Endometrium (tissue), 2 donors: ENCODE results near the gene ARL10.
"Not testable (repeated sequence)": the region's sequence is repeated elsewhere in the genome, so short reads cannot be mapped to it uniquely, and the experiment has no call there.

ENCODE experiments used
- FAIRE-seq: peaks from 2 replicates; lab custom pipeline; 2012; peaks lifted over from hg19 to GRCh38; lab: Jason Lieb, UNC
- donor health status: control.
- donor health status: control.

ARL10 gene

GRCh38 chr5:176389135-176390123, 24.1 kb downstream of the ARL10 start:
- no peak for FAIRE-seq

- no peak for FAIRE-seq
These were observed 26.2 kb downstream of the ARL10 start for GRCh38 chr5:176391479-176391878.

GRCh38 chr5:176391999-176392398, 26.7 kb downstream of the ARL10 start:
- FAIRE-seq: no peak

- no peak for FAIRE-seq
These were observed 27.2 kb downstream of the ARL10 start for GRCh38 chr5:176392526-176392925.

DNA sequence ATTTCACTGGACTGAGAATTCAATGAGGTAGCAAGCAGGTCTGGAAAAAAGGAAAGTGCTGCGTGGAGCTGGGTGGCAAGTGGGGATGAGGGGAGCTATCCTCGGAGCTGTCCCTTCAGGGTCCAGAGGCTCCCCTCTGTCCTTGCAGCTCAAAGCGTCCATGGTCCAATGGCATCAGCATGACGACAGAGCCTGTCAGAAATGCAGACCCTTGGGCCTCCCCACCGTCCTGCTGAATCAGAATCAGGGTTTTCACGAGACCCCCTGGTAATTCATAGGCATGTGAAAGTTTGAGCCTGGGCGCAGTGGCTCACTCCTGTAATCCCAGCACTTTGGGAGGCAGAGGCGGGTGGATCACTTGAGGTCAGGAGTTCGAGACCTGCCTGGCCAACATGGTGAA, 28.8 kb downstream of the ARL10 start:
- no peak for FAIRE-seq

DNA sequence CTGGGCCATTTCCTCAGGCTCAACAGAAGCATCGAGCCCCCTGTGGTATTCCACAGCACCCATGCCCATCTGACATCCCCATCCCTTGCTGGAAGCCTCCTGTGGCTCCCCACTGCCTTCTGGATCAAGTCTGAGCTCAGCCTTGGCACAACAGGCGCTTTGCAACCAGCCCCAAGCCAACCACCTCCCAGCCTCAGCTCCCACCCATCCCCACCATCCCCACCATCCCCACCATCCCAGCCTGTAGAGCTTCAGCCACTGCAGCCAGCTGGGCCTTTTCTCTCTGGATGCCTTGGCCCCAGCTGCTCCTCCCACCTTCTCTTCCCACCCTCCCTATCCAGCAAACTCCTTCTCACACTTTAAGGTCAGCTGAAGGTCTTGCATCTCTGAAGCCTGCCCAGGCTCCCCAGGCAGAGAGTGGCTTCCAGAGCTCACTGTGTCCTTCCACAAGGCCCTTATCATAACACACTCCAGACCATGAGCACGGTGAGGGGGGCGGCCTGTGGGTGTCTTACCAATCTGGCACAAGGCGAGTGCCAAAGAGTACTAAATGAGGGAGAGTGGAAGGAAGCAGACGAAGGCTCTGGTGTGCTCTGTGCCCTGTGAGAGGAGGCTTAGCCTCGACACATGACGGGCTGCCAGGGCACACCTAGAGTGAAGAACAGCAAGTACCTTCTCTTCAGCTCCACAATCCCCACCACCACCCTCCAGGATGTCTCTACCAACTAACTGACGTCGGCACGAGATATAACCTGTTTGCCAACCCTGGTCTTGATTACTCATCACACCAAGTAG, 29.8 kb downstream of the ARL10 start:
- FAIRE-seq: no peak

DNA sequence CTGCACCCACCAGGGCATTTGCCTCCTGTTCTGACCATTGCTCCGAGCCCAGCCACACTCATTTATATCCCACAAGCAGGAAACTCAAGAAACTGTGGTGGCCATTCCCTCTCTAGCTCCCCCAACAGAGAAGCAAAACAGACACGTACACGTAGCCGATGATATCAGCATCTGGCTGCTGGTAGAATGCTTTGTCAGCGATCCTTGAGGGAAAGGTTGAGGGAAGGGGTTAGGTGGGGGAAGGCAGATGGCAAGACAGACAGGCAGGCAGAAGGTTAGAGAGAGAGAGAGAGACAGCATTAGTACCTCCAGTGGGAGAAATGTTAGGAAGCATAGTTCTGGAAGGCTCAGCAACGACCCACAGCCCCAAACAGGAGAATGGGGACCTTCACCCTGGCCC, 31.0 kb downstream of the ARL10 start:
- FAIRE-seq: no peak

- no peak for FAIRE-seq
These were observed 32.6 kb downstream of the ARL10 start for GRCh38 chr5:176397736-176398420.

- FAIRE-seq: no peak
These were observed 35.3 kb downstream of the ARL10 start for GRCh38 chr5:176400382-176401156.

- no peak for FAIRE-seq
These were observed 36.3 kb downstream of the ARL10 start for GRCh38 chr5:176401281-176402205.

DNA sequence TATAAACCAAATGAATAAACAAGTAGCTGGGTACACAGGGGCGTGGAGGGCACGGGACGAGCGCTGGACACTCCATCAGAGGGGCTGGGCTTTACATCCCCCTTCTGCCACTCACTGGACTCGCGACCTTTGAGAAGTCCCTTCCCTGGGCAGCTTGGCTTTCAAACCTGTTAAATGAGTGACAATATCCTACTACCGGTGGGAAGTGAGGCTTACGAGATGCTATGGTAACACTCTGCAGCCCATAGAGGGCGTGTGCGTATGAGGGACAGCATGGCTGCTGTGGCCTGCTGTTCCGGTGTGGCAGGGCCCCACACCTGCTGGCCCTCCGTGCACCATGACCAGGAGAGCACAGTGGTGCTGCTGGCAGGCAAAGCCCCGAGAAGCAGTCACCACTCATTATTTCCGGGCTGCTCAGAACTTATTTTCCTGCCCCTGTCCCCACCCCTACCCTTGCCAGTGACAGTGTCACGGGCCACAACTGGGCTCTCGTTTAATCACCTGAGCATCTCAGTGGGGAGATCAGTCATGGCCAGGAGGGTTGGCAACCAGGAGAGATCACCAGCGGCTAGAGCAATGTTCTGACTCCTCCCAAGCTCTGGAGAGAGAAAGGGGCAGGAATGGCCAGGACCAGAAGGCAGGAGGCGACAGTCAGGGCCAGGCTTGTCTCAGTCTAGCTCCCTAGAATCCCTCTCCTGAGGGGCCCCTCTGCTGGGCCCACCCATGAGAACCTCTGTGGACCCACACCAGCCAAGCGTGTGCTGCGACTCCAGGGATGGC, 40.6 kb downstream of the ARL10 start:
- no peak for FAIRE-seq

DNA sequence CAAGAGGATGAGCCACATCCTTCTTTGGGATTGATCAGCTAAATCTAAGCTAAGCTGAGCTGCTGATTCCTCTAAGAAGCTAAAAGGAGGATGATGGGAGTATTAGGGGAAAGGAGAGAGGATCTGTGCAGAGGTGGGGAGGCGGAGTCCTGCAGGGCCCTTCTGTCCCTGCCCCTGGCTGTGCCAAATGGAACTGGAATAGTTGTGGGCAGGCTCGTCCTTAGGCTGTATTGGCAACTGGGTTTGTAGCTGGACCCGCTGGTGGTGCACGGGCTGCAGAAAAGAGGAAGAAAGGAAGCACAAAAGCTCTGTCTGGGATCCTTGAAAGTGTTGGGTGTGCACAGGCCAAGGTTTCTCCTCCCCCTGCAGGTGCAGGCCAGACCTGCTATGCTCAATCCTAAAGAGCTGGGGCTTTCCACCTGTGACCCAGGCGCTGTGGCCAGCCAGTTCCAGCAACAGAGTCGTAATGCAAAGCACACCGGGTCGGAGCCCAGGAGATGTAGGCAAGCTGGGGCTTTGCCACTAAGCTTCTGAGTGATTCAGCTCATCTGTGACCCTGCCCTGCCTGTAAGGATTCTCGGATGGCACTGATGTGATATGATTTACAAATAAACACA, 41.3 kb downstream of the ARL10 start:
- no peak for FAIRE-seq

DNA sequence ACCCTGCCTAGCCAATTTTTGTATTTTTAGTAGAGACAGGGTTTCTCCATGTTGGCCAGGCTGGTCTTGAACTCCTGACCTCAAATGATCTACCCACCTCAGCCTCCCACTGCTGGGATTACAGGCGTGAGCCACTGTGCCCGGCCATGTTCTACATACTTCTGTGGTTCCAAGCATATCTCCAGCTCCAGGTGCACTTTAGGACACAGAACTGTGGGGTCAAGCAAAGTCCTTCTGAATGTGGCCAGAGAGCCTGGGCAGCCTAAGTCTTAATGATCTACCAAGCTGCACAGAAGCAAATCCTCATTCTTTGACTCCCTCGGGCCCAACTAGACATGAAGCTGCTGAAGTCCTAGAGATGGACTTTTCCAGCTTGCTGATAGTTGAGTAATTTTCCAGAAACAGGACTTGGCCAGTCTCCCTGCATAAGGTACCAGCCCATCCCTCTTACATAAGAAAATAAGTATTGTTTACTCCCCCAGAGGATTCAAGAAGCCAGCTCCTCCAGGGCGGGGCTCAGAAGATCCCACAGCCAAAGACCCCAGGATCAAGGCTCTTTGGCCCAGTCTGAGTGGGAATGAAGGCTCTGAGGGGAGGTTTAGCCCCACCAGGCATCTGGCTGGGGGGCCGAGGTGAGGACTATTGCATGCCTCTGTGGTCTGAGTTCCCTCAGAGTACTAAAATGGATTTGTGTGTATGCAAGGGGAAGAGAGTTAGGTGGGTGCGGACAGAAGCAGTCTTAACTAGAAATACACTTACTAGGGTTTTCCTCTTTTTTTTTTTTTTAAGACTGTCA, 42.4 kb downstream of the ARL10 start:
- no peak for FAIRE-seq

DNA sequence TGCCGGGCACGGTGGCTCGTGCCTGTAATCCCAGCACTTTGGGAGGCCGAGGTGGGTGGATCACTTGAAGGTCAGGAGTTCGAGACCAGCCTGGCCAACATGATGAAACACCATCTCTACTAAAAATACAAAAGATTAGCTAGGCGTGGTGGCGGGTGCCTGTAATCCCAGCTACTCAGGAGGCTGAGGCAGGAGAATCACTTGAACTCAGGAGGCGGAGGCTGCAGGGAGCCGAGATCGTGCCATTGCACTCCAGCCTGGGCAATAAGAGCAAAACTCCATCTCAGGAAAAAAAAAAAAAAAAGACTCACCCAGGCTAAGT, 42.9 kb downstream of the ARL10 start:
- FAIRE-seq: not testable (repeated sequence)

DNA sequence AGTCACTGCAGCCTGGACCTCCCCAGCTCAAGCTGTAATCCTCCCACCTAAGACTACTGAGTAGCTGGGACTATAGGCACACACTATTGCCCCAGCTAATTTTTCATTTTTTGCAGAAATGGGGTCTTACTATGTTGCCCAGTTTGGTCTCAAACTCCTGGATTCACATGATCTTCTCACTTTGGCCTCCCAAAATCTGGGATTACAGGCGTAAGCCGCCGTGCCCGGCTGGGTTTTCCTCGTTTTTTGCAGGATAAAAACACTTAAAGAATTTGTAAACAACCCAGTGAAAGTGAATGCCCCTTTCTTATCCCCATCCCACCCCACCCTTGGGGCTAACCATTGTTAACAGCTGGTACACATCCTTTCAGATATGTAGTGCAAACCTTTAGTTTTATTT, 43.3 kb downstream of the ARL10 start:
- no peak for FAIRE-seq

DNA sequence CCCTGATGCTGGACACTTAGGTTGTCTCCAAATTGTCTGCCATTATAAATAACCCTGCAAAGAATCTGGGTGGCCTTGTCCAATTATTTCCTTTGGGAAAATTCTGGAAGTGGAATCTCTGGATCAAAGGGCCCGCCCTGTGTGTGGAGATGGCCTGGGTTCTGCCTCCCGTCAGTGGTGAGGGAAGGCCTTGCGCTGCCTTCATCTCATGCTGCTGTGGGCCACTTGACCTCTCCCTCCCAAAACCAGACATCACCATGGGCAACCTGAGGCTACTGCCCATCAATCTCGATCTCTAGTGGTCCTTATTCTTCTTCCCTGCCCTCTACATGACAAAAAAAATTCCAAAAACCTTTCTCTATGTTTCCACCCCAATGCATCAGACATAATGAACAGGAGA, 44.5 kb downstream of the ARL10 start:
- no peak for FAIRE-seq

DNA sequence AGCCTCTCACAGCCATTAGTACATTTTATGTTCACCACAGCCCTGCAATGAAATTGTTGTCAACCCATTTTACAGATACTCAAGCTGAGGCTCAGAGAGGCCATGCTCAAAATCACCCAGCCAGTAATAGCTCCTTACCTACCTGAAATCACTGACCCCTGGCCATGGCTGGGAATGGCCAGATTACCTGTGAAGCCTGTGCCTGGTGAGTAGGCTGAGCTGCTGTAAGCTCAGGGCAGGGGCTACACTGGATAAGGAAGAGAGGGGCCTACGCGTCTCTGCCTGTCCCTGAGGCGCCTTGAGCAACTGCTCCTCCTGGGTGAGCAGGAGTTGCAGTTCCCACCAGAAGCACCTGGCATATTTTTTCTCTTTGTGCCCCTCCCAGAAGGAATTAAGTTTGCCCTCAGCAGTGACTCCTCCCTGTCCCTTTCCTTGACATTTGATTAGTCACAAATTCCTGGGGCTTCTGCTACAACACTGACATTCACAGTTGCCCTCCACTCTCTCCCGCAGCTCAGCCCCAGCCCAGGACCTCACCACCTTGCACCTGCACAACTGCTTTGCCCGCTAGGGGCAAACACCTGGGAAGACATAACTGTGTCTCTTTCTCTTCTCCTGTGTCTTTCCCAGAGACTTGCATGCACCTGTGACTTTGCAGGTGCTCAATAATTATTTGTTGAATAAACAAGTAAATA, 45.3 kb downstream of the ARL10 start:
- no peak for FAIRE-seq
